Measurements from ENCODE around the gene AGXT.
"Not testable (repeated sequence)": the region's sequence is repeated elsewhere in the genome, so short reads cannot be mapped to it uniquely, and the experiment has no call there.

Gene AGXT

DNA sequence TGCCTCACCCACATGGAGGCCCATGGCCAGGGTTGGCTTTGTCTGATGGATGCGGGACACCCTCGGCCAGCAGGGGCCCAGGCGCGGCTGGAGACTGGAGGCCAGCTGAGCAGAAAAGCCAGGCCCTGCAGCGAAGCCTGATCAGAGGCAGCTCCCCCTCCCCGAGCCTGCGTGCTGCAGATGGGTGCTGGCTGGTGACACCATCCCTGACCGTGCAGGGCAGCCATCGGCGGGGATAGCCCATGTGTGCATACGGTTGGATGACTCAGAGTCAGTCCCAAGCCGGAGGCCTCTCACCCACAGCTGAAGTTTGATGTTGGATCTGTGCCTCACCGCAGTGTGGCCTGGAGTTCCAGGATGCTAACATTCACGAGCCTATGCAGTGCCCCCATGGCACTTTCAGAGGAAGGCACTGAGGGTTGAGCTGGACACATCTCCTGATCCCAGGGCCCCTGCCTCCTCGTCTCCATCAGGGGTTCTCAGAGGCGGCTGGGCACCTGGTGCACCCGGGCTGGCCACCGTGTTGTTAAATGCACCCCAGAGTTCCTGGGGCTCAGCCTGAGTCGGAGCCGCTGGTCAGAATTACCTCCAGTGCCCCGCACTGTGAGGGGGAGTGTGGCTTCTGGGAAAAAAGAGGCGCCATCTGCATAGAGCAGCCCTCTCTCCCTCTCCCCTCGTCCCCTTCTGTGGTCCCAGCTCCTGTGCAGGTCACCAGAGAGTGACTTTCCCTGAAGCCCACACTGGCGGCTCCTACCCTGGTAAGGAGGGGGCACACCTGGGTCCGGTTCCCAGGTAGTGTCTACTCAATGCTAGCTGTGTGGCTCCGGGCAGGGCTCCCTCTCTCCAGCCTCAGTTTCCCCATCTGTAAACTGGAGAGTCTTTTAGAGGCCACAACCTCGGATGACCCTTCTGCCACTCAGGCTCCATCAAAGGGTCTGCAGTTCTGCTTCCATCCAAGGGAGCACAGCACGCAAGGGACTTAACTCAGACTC, 29.2 kb upstream of the AGXT start:
- no peak for DNase-seq (ENCODE audit: low read depth in 3 of 3)

GRCh38 chr2:240840435-240841060, 28.1 kb upstream of the AGXT start:
- no peak for DNase-seq (ENCODE audit: low read depth in 3 of 3)

- DNase-seq (ENCODE audit: low read depth in 3 of 3) = not testable (repeated sequence)
Observed at GRCh38 chr2:240846309-240846708, 22.3 kb upstream of the AGXT start.

DNA sequence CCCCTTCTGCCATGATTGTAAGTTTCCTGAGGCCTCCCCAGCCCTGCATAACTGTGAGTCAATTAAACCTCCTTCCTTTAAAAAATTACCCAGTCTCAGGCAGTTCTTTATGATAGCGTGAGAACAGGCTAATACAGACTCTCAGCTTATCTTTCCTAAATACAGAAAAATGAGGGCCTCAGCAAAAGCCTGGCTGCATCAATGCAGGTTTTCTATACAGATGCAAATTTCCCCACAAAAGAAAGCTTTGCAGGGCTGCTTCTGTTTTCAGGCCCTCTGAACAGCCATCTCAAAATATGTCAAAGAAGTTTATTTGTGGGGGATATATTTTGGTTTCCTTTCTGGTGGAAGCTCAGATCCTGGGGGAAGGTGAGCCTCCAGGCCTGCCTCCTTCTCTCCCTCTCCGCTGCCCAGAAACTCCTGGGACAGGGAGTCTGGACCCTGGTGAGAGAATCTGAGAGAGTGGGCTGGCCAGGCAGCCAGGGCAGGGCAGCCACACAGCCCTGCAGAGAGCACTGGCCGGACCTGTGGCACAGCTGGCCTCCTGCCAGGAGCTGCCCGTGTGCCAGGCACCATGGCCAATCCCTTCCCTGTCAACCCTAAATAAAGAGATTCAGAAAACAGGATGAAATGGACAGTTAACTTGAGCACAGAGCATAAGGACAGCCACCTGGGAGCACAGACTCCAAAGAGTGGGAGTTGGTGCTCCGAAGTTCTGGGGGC, 21.6 kb upstream of the AGXT start:
- DNase-seq (ENCODE audit: low read depth in 3 of 3) = no peak

DNA sequence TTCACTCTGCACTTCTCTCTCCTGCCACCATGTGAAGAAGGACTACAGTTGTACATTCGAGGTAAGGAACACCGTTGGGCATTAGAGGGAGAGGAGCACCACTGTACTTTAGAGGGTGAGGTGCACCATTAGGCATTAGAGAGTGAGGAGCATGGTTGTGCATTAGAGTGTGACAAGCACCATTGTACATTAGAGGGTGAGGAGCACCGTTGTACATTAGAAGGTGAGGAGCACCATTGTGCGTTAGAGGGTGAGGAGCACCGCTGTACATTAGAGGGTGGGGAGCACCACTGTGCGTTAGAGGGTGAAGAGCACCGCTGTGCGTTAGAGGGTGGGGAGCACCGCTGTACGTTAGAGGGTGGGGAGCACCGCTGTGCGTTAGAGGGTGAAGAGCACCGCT, 20.8 kb upstream of the AGXT start:
- no peak for DNase-seq (ENCODE audit: low read depth in 3 of 3)

- no peak for DNase-seq (ENCODE audit: low read depth in 3 of 3)
Observed at GRCh38 chr2:240848900-240849680, 19.5 kb upstream of the AGXT start.

DNA sequence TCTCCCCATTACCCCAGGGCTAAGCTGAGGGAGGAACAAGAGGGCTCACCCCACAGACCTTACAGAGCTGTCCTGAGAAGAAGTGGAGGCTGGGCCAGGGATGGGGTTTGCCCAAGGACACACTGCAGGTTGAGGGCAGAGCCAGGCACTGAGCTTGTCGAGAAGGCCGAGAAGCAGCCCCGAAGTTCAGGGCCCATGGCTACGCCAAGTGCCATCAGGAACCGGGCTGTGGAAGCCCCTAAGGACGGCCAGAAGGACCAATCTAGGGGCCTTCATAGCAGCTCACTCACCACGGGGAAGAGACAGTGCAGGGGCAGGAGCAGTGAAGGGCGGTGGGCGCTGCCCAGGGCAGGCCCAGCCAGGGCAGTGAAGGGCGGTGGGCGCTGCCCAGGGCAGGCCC, 18.6 kb upstream of the AGXT start:
- no peak for DNase-seq (ENCODE audit: low read depth in 3 of 3)

GRCh38 chr2:240850756-240851077, 17.9 kb upstream of the AGXT start:
- no peak for DNase-seq (ENCODE audit: low read depth in 3 of 3)

GRCh38 chr2:240851078-240851991, 17.3 kb upstream of the AGXT start:
- DNase-seq (ENCODE audit: low read depth in 3 of 3) = peak; percentile 65 to 72 (median 71)

DNA sequence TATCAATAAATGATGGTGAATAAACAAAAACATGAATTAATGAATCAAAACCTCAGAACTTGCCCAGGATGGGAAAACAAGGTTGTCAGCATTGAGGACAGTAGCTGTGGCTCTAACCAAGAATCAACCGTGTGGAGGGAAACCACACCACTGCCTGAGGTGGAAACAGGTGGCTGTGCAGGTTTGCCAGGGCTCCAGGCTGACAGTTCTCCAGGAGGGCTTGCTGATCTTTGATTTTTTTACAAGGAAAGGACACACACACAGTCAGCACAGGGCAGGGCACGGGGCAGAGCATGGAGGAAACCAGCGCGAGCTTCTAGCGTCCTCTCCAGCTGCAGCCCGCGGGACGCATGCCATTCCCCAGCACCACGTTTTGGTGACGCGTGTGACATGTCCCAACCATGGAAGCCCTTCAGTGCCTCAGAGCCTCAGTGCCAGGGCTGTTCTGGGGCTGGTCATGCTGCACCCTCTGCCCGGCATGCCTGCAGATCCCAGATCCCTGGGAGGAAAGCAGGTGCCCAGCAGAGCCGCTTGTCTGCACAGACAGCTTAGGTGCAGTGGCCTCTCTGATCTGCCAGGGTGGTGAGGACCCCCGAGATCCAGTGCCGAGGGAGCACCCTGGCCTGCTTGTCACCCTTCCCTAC, 15.8 kb upstream of the AGXT start:
- DNase-seq (ENCODE audit: low read depth in 3 of 3) = no peak

DNA sequence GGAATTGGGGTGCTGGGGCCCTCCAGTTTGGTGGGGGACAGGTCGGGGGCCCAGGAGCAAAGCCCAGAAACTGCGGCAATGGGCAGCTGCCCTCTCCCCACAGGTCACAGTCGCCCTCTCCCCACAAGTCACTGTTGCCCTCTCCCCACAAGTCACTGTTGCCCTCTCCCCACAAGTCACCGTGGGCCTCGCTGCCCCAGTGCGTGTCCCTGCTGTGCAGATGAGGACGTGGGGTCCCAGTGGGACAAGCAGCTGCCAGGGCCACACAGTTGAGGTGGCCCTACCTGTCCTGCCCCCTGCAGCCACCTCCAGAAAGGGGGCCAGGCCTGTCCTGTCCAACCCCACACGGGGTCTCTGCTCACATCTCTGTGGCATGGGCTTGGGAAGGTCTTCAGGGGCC, 13.0 kb upstream of the AGXT start:
- DNase-seq (ENCODE audit: low read depth in 3 of 3) = no peak

DNA sequence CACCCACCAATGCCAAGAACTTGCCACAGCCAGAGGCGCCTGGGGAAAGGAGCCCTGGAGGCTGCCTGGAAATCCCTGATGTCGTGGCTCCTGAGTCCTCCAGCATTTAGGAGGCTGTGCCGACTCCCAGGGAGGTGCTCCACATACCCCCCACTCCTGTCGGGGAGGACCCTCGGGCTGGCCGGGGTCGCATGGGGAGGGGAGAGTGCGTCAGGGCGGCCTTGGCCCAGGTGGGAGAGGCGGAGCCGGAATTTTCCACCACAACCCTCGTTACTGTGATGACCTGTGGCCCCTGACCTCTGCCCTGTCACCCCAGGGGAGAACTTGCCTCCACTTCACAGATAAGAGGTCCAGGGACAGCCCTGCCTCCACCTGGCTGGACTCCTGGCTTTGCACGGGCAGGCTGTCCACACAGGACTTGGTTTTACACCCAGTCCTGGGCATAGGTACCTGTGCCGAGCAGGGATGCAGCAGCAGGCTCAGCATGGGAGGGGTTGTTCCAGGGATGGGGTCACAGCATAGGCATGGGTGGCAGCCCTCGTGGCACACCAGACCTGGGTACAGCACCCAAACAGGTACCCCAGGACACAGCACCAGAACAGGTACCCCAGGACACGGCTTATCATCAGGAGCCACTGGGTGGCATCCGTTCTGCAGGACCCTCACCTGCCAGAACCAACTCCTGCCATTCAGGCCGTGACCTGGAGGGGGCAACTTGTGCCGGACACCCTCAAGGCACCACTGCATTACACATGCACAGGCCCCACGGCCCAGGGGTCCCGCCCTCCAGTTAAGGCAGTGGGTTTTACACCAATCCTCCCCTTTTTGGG, 12.3 kb upstream of the AGXT start:
- DNase-seq (ENCODE audit: low read depth in 3 of 3) = no peak

DNA sequence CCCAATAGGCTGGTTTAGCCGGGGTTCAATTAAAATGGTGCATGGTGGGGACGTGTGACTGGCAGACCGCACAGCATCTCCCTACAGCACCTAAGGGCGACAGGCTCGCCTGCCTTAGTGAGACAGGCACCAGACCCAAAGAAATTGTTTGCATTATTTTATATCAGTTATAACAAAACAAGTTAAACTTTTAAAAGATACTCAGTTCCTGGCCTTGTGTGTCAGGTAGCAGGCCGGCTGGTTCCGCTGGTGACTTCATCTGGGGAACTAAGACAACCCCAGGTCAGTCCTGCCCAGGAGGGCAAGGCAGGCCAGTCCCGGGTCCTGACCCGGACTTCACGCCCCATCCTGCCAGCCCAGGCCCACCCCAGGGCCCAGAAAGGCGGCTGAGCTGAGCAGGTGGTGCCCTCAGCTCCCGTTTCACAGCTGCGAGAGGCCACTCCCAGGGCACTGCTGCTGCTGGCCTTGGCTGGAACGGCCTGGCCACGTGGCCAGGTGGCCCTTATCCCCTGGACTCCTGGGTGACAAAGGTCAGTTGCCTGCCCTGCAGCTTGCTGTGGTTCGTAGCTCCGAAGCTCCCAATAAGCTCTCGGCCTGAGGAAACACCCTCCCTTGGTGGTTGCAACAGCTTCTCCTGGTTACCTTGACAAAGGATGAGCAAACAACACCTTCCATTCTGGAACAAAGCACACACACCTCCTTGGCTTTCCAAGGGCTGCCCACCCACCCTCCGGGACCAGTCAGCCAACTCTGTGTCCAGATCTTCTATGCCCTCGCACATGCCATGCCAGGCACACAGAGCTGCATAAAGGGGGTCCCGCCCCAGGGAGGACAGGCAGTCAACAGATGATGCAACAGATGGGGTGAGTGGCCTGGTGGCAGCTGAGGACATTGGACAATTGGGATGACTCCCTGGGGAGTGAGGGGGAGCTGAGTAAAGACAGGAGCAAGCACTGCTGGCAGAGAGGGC, 11.3 kb upstream of the AGXT start:
- DNase-seq (ENCODE audit: low read depth in 3 of 3) = no peak

GRCh38 chr2:240858321-240858720, 10.3 kb upstream of the AGXT start:
- no peak for DNase-seq (ENCODE audit: low read depth in 3 of 3)

GRCh38 chr2:240858871-240859270, 9.8 kb upstream of the AGXT start:
- DNase-seq (ENCODE audit: low read depth in 3 of 3) = no peak

GRCh38 chr2:240861547-240861946, 7.1 kb upstream of the AGXT start:
- DNase-seq (ENCODE audit: low read depth in 3 of 3) = no peak

DNA sequence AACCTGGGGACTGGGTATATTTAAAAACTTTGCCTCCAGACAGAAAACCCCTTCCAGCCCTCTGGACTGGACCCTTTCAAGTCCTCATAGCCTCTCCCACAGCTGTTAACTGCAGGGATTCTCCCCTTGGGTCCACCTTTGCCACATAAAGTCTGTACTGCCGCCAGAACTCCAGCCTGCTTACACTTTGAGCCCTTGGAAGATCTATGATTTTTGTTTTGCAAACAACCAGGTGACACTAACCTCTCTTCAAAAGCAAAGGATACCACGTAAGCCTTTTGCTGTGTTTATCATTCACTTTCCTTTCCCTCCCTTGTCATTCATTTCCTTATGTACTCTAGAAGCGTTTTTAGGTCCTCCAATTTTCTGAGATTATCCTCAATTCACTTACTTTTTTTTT, 4.1 kb upstream of the AGXT start:
- no peak for DNase-seq (ENCODE audit: low read depth in 3 of 3)

GRCh38 chr2:240865391-240865790, 3.2 kb upstream of the AGXT start:
- DNase-seq (ENCODE audit: low read depth in 3 of 3) = no peak

Data from stimulated activated CD4-positive, alpha-beta T cell treated with anti-CD3 and anti-CD28 coated beads, TNF-alpha, amount 100 ng/mL, for 4 hours (primary cell).